ENCODE data around the gene CPT1A.
A peak's percentile ranks its signal among the peaks of the same experiment; 100 is the strongest.

The CPT1A gene

GRCh38 chr11:68881320-68881719, 39.6 kb upstream of the CPT1A start:
- DNase-seq, result no peak
- no peak for TF ChIP-seq CTCF (IDR thresholded peaks at IDR 0.05)
- H3K27me3 ChIP-seq, result no peaks in the 10 kb centered on the region
- no peak overlapping the region for H3K4me3 ChIP-seq
- intact Hi-C loops (cut with DNase I; ENCODE audit: low total_unique reads), result no loop called here
- H3K36me3 ChIP-seq, result peaks cover 0 to 4% (median 0%) of the 10 kb centered on the region in 3 donors
- no peak overlapping the region for H3K27ac ChIP-seq
- no peaks in the 10 kb centered on the region for H3K9me3 ChIP-seq
- H3K4me1 ChIP-seq, result peaks cover 0 to 5% (median 0%) of the 10 kb centered on the region in 4 donors

GRCh38 chr11:68880851-68881250, 39.1 kb upstream of the CPT1A start:
- TF ChIP-seq CTCF (IDR thresholded peaks at IDR 0.05), result no peak
- peaks cover 0 to 4% (median 0%) of the 10 kb centered on the region in 3 donors for H3K36me3 ChIP-seq
- intact Hi-C loops (cut with DNase I; ENCODE audit: low total_unique reads), result no loop called here
- H3K9me3 ChIP-seq, result no peaks in the 10 kb centered on the region
- H3K4me3 ChIP-seq, result no peak overlapping the region
- no peak overlapping the region for H3K27ac ChIP-seq
- no peak for DNase-seq
- H3K4me1 ChIP-seq, result peaks cover 0 to under 1% (median 0%) of the 10 kb centered on the region in 4 donors
- no peaks in the 10 kb centered on the region for H3K27me3 ChIP-seq

- no peak for DNase-seq
- intact Hi-C loops (cut with DNase I; ENCODE audit: low total_unique reads), result no loop called here
Observed at GRCh38 chr11:68878022-68878421, 36.3 kb upstream of the CPT1A start.

DNA sequence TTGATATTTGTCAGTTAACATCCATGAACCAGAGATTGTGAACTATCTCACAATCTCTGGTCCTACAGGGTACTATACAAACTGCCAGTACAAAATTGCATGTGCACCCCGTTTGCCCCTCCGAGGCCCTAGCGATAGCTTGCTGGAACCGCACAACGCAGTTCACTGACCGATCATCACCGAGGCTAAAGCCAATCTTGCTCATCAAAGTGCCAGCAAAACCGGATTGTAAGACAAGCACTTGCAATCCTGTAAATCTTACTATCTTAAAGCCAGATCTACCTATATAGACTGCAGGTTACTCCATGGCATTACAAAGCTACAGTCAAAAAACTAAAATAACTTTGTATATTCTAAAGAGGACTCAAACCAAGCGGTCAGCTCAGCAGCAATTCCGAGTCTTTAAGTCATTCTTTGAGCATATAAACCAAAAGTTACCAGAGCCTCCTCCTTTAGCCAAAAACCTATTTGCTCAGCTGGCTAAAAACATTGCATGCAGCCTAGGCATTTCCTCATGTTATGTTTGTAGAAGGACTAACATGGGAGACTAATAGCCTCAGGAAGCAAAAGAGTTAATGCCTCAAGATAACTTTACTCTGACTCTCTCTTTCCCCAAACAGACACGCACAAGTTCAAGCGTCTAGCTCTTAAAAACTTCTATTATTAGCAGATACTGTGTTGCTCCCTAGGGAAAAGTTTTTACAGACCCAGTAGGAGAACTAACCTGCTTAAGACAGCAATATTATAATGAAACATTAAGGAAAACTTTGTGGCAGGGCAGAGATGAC, 30.7 kb upstream of the CPT1A start:
- no peak for DNase-seq
- TF ChIP-seq CTCF (IDR thresholded peaks at IDR 0.05), result no peak
- peak overlapping the region in 1 of 2 donors; percentile 37 for H3K27ac ChIP-seq
- H3K36me3 ChIP-seq, result no peaks in the 10 kb centered on the region
- H3K4me3 ChIP-seq, result peak overlapping the region in 1 of 2 donors; percentile 10
- no peaks in the 10 kb centered on the region for H3K9me3 ChIP-seq
- H3K4me1 ChIP-seq, result peaks cover 0 to 49% (median 21%) of the 10 kb centered on the region in 4 donors
- no peaks in the 10 kb centered on the region for H3K27me3 ChIP-seq
- intact Hi-C loops (cut with DNase I; ENCODE audit: low total_unique reads), result no loop called here

More at GRCh38 chr11:68878022-68878421, 36.3 kb upstream of the CPT1A start:
- Histone ChIP-seq H3K4me1 (peaks cover 0 to 15% (median 3%) of the 10 kb centered on the region in 4 donors), H3K27me3 (no peaks in the 10 kb centered on the region), H3K36me3 (peaks cover 0 to 4% (median 0%) of the 10 kb centered on the region in 3 donors), H3K27ac (no peak overlapping the region), H3K9me3 (no peaks in the 10 kb centered on the region), H3K4me3 (no peak overlapping the region)
- TF ChIP-seq CTCF (IDR thresholded peaks at IDR 0.05), result no peak

GRCh38 chr11:68870470-68870869, 28.8 kb upstream of the CPT1A start:
- Histone ChIP-seq H3K4me3 (peak overlapping the region; percentile 52 to 53), H3K27me3 (no peaks in the 10 kb centered on the region), H3K9me3 (no peaks in the 10 kb centered on the region), H3K27ac (peak overlapping the region in 1 of 2 donors; percentile 68), H3K4me1 (peaks cover 0 to 48% (median 21%) of the 10 kb centered on the region in 4 donors), H3K36me3 (no peaks in the 10 kb centered on the region)
- intact Hi-C loops (cut with DNase I; ENCODE audit: low total_unique reads), result no loop called here
- no peak for DNase-seq
- TF ChIP-seq CTCF (IDR thresholded peaks at IDR 0.05), result no peak
